Tibial nerve (tissue), 4 donors: ENCODE results near the gene ACOT8.

ENCODE experiments used
- EP300 ChIP-seq, 2 donors: sonication (generic); formaldehyde crosslinking; IDR thresholded peaks; one replicate each; pipeline ENCODE4 v1.6.1; 2017; ENCODE audit warnings: antibody characterized with exemption in 2 of 2, mild to moderate bottlenecking in 1 of 2
- POLR2A ChIP-seq, 2 donors: fragments of 450-650 bp; IDR thresholded peaks; one replicate each; pipeline ENCODE4 v1.6.1; 2017; ENCODE audit warnings: antibody characterized with exemption in 2 of 2, mild to moderate bottlenecking in 2 of 2, moderate library complexity in 2 of 2
- TF ChIP-seq, protein P1 (sequence below), 5 experiments: fragments of 200-600 bp in 3 of 5; fragments of 450-650 bp in 2 of 5; sonication (generic) in 3 of 5; IDR thresholded peaks; one replicate each; pipeline ENCODE4 v1.5.1; 2016 to 2019; ENCODE audit warnings: antibody characterized with exemption in 5 of 5, mild to moderate bottlenecking in 3 of 5, moderate library complexity in 2 of 5

DNA sequence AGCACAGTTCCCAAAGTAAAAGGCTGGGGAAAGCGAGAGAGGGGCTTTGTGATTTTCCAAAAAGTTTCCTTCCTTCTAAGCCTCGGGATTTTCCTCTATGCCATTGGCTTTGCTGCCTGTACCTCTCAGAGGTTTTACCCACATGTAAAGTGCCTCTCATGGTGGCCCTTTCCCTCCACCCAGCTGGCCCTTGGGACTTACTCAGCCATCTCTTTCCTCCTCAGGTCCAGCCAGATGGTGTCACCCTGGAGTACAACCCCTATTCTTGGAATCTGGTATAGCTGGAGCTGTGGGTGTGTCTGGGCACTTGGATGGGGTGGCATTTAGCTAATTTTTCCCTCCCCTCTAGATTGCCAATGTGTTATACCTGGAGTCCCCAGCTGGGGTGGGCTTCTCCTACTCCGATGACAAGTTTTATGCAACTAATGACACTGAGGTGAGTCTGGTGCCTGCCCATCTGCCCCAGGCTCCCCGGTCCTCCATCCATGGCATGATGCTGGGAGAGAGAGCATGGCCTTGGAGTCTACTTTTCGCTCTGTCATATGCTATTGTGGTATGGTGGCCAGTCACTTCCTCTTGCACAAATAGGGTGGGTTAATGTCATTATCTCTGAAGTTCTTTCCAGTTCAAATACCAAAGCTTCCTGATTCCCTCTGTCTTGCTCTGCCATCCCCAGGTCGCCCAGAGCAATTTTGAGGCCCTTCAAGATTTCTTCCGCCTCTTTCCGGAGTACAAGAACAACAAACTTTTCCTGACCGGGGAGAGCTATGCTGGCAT, 35.0 kb upstream of the ACOT8 start:
- TF ChIP-seq POLR2A (IDR thresholded peaks at IDR 0.05), result no peak
- TF ChIP-seq EP300 (IDR thresholded peaks at IDR 0.05), result no peak
- TF ChIP-seq, protein P1, sequence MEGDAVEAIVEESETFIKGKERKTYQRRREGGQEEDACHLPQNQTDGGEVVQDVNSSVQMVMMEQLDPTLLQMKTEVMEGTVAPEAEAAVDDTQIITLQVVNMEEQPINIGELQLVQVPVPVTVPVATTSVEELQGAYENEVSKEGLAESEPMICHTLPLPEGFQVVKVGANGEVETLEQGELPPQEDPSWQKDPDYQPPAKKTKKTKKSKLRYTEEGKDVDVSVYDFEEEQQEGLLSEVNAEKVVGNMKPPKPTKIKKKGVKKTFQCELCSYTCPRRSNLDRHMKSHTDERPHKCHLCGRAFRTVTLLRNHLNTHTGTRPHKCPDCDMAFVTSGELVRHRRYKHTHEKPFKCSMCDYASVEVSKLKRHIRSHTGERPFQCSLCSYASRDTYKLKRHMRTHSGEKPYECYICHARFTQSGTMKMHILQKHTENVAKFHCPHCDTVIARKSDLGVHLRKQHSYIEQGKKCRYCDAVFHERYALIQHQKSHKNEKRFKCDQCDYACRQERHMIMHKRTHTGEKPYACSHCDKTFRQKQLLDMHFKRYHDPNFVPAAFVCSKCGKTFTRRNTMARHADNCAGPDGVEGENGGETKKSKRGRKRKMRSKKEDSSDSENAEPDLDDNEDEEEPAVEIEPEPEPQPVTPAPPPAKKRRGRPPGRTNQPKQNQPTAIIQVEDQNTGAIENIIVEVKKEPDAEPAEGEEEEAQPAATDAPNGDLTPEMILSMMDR (IDR thresholded peaks at IDR 0.05), result no peak
